HFF-Myc (cell line): ENCODE measurements around the gene CIROP.
"Not testable (repeated sequence)": the region's sequence is repeated elsewhere in the genome, so short reads cannot be mapped to it uniquely, and the experiment has no call there.

Source experiments
- DNase-seq: peaks from one replicate; pipeline ENCODE4 v3.0.0-alpha.2; 2011; ENCODE audit warnings: low read depth; ENCODE audit errors: extremely low read depth
- H3K4me3 ChIP-seq: replicated peaks from 2 replicates; pipeline ENCODE4 v1.5.1; 2011; ENCODE audit warnings: low read depth, mild to moderate bottlenecking, control low read depth, low read length
- CTCF ChIP-seq: IDR thresholded peaks from 2 replicates; pipeline ENCODE4 v1.5.1; 2012; ENCODE audit warnings: mild to moderate bottlenecking, low read depth, low read length, control low read depth; ENCODE audit errors: missing control alignments

Gene CIROP

GRCh38 chr14:23109769-23110168, 5.0 kb upstream of the CIROP start:
- TF ChIP-seq CTCF = no peak
- no peak for DNase-seq
- no peak overlapping the region for H3K4me3 ChIP-seq

GRCh38 chr14:23108169-23108568, 3.4 kb upstream of the CIROP start:
- not testable (repeated sequence) for H3K4me3 ChIP-seq, DNase-seq

GRCh38 chr14:23107620-23108019, 2.8 kb upstream of the CIROP start:
- not testable (repeated sequence) for DNase-seq, H3K4me3 ChIP-seq

GRCh38 chr14:23106747-23107045, 1.9 kb upstream of the CIROP start:
- DNase-seq = no peak
- H3K4me3 ChIP-seq = no peak overlapping the region
- TF ChIP-seq CTCF = no peak

- no peak for TF ChIP-seq CTCF
- no peak overlapping the region for H3K4me3 ChIP-seq
- no peak for DNase-seq
Observed at GRCh38 chr14:23105348-23105824, 597 bp upstream of the CIROP start.

- DNase-seq = no peak
- no peak for TF ChIP-seq CTCF
- no peak overlapping the region for H3K4me3 ChIP-seq
Observed at GRCh38 chr14:23104070-23104590, 659 bp downstream of the CIROP start.

GRCh38 chr14:23103581-23103980, 1.2 kb downstream of the CIROP start:
- no peak overlapping the region for H3K4me3 ChIP-seq

More at GRCh38 chr14:23103581-23103980, 1.2 kb downstream of the CIROP start:
- DNase-seq = no peak
- TF ChIP-seq CTCF = no peak
